Hepatocyte (in vitro differentiated cells): ENCODE results near the gene IQGAP2.

ENCODE experiments used
- CTCF ChIP-seq: fragments of 200-600 bp; sonication (generic); IDR thresholded peaks from 2 replicates; pipeline ENCODE4 v1.5.1; 2016; ENCODE audit warnings: antibody characterized with exemption, mild to moderate bottlenecking; ENCODE audit not compliant: poor library complexity
- EZH2 ChIP-seq: fragments of 200-600 bp; sonication (generic); IDR thresholded peaks from 2 replicates; pipeline ENCODE4 v1.6.1; 2016; ENCODE audit warnings: antibody characterized with exemption, mild to moderate bottlenecking, borderline replicate concordance
- EZH2phosphoT487 ChIP-seq: fragments of 200-600 bp; sonication (generic); IDR thresholded peaks from one replicate; pipeline ENCODE4 v1.6.1; 2018; ENCODE audit warnings: antibody characterized with exemption, mild to moderate bottlenecking, low read depth, moderate library complexity; ENCODE audit not compliant: unreplicated experiment, severe bottlenecking

- no peak for TF ChIP-seq CTCF
- no peak for TF ChIP-seq EZH2phosphoT487
- no peak for TF ChIP-seq EZH2
These were observed 203.6 kb downstream of the IQGAP2 start for GRCh38 chr5:76606701-76607100.
